ENCODE results near the gene NKX2-4.

The NKX2-4 gene

DNA sequence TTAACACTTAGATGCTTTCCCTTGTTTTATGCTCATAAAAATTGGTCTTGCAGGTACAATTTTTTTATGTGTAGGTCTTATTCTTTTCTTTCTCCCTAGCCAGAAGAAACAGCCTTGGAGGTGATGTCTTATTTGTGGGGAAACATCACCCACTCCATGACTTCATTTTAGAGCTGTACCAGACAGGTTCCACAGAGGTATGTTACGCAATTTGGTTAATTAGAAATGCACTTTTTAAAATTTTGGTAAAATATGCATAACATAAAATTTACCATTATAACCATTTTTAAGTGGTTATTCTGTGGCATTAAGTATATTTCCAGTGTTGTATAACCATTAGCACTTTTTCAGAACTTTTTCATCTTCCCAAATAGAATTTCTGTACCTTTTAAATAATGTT is 41.3 kb downstream of the NKX2-4 start:
- peaks cover 19 to 47% of the 10 kb centered on the region in 2 experiments for H3K36me3 ChIP-seq (ENCODE audit: control insufficient read depth in 2 of 2, insufficient read depth in 1 of 2, low read length in 2 of 2)
- CTCF ChIA-PET, result interaction anchor here (0.6 kb wide), 1 partner anchor 120 kb away, joined by 6 read pairs; no protein-coding TSS in a partner anchor

GRCh38 chr20:21353236-21353635 is 44.1 kb downstream of the NKX2-4 start:
- Histone ChIP-seq H3K27ac (ENCODE audit: extremely low read depth, low read depth, low read length) (no peak overlapping the region), H3K36me3 (ENCODE audit: control insufficient read depth in 2 of 2, insufficient read depth in 1 of 2, low read length in 2 of 2) (peaks cover 25 to 39% of the 10 kb centered on the region in 2 experiments), H3K9me3 (ENCODE audit: control insufficient read depth, insufficient read depth, low read depth, low read length) (no peaks in the 10 kb centered on the region), H3K4me3 (ENCODE audit: low read depth, low read length) (no peak overlapping the region), H3K4me1 (ENCODE audit: control insufficient read depth, insufficient read depth, low read length) (no peaks in the 10 kb centered on the region)
- ChIA-PET CTCF (interaction anchor here (0.5 to 1.9 kb wide), 4 partner anchors 9 to 220 kb away, joined by 3 to 7 read pairs (median 4); no protein-coding TSS in a partner anchor), POLR2A (no interaction called here)
- no peak for TF ChIP-seq ZNF391 (tag by site-specific recombination; IDR thresholded peaks at IDR 0.05; ENCODE audit: borderline replicate concordance, low read depth)
- no peak for TF ChIP-seq ZFHX2 (tag by site-specific recombination; conservative IDR thresholded peaks at IDR 0.05)
- TF ChIP-seq ZNF654 (tag by site-specific recombination; IDR thresholded peaks at IDR 0.05; ENCODE audit: low read depth), result no peak
- no peak for TF ChIP-seq ZNF621 (tag by site-specific recombination; IDR thresholded peaks at IDR 0.05)
- no peak for TF ChIP-seq ZNF501 (tag by site-specific recombination; IDR thresholded peaks at IDR 0.05)
- TF ChIP-seq YY1 (tag by site-specific recombination; IDR thresholded peaks at IDR 0.05), result no peak
- no peak for TF ChIP-seq GFI1B (tag by site-specific recombination; IDR thresholded peaks at IDR 0.05)
- TF ChIP-seq, protein P1, sequence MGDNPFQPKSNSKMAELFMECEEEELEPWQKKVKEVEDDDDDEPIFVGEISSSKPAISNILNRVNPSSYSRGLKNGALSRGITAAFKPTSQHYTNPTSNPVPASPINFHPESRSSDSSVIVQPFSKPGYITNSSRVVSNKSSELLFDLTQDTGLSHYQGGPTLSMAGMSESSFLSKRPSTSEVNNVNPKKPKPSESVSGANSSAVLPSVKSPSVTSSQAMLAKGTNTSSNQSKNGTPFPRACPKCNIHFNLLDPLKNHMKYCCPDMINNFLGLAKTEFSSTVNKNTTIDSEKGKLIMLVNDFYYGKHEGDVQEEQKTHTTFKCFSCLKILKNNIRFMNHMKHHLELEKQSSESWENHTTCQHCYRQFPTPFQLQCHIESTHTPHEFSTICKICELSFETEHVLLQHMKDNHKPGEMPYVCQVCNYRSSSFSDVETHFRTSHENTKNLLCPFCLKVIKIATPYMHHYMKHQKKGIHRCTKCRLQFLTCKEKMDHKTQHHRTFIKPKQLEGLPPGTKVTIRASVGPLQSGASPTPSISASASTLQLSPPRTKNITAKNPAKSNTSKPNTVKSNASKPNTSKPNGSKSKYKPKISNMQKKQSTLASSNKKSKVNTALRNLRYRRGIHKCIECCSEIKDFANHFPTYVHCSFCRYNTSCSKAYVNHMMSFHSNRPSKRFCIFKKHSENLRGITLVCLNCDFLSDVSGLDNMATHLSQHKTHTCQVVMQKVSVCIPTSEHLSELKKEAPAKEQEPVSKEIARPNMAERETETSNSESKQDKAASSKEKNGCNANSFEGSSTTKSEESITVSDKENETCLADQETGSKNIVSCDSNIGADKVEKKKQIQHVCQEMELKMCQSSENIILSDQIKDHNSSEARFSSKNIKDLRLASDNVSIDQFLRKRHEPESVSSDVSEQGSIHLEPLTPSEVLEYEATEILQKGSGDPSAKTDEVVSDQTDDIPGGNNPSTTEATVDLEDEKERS (tag by site-specific recombination; IDR thresholded peaks at IDR 0.05), result no peak
- TF ChIP-seq KLF9 (tag by site-specific recombination; IDR thresholded peaks at IDR 0.05; ENCODE audit: low read depth), result no peak
- no peak for TF ChIP-seq ZNF394 (tag by site-specific recombination; IDR thresholded peaks at IDR 0.05; ENCODE audit: borderline replicate concordance)
- no peak for TF ChIP-seq TCF7L2 (IDR thresholded peaks at IDR 0.05; ENCODE audit: borderline replicate concordance, low read depth, low read length)
- TF ChIP-seq ZNF513 (tag by site-specific recombination; IDR thresholded peaks at IDR 0.05), result no peak
- TF ChIP-seq, protein P2, sequence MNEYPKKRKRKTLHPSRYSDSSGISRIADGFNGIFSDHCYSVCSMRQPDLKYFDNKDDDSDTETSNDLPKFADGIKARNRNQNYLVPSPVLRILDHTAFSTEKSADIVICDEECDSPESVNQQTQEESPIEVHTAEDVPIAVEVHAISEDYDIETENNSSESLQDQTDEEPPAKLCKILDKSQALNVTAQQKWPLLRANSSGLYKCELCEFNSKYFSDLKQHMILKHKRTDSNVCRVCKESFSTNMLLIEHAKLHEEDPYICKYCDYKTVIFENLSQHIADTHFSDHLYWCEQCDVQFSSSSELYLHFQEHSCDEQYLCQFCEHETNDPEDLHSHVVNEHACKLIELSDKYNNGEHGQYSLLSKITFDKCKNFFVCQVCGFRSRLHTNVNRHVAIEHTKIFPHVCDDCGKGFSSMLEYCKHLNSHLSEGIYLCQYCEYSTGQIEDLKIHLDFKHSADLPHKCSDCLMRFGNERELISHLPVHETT (tag by site-specific recombination; IDR thresholded peaks at IDR 0.05), result no peak
- no peak for TF ChIP-seq ZNF549 (tag by site-specific recombination; IDR thresholded peaks at IDR 0.05)

More for the DNA sequence above, 41.3 kb downstream of the NKX2-4 start:
- H3K9me3 ChIP-seq (ENCODE audit: control insufficient read depth, insufficient read depth, low read depth, low read length), result no peaks in the 10 kb centered on the region
- H3K4me1 ChIP-seq (ENCODE audit: control insufficient read depth, insufficient read depth, low read length), result peaks cover 6% of the 10 kb centered on the region; the same call in 1 of the 2 replicates
- no peak for TF ChIP-seq ZNF544 (tag by site-specific recombination; IDR thresholded peaks at IDR 0.05)
- TF ChIP-seq SCRT2 (tag by site-specific recombination; IDR thresholded peaks at IDR 0.05), result no peak
- no peak for TF ChIP-seq ZNF211 (tag by site-specific recombination; IDR thresholded peaks at IDR 0.05; ENCODE audit: low read depth)
- TF ChIP-seq ZSCAN30 (tag by site-specific recombination; IDR thresholded peaks at IDR 0.05), result no peak
- no peak for TF ChIP-seq ZXDB (tag by site-specific recombination; IDR thresholded peaks at IDR 0.05)
- no peak overlapping the region for H3K4me3 ChIP-seq (ENCODE audit: low read depth, low read length)
- POLR2A ChIA-PET, result no interaction called here
- H3K27ac ChIP-seq (ENCODE audit: extremely low read depth, low read depth, low read length), result no peak overlapping the region
